ENCODE data around the gene MRGPRD.

GRCh38 chr11:69005631-69006368 lies 25.0 kb upstream of the MRGPRD start:
- TF ChIP-seq CTCF (IDR thresholded peaks at IDR 0.05) (no peak), POLR2A (IDR thresholded peaks at IDR 0.05) (no peak)

All from thyroid gland (tissue), 4 donors.